Loucy (cell line): Measurements from ENCODE around the gene ZSCAN21.

Experiments used
- H2AFZ ChIP-seq: fragments of 200-600 bp; sonication (generic); 2 replicates; pipeline ENCODE4 v1.6.0; 2016; ENCODE audit warnings: antibody characterized with exemption, mild to moderate bottlenecking, low read length, moderate library complexity
- H3F3A ChIP-seq: fragments of 200-600 bp; 2 replicates; pipeline ENCODE4 v1.6.0; 2016; ENCODE audit warnings: antibody characterized with exemption, low read depth, mild to moderate bottlenecking
- H3K27me3 ChIP-seq: fragments of 200-600 bp; sonication (generic); 2 replicates; pipeline ENCODE4 v1.6.1; 2014; ENCODE audit warnings: low read length, mild to moderate bottlenecking; ENCODE audit not compliant: insufficient read depth, poor library complexity, severe bottlenecking
- H3K36me3 ChIP-seq: fragments of 200-600 bp; sonication (generic); 2 replicates; pipeline ENCODE4 v1.6.1; 2016; ENCODE audit warnings: low read length; ENCODE audit not compliant: insufficient read depth
- H3K4me1 ChIP-seq: fragments of 200-600 bp; sonication (generic); 2 replicates; pipeline ENCODE4 v1.5.1; 2014; ENCODE audit warnings: low read length, mild to moderate bottlenecking; ENCODE audit not compliant: insufficient read depth, poor library complexity, severe bottlenecking
- H3K4me2 ChIP-seq: fragments of 200-600 bp; sonication (generic); 2 replicates; pipeline ENCODE4 v1.6.0; 2014; ENCODE audit warnings: antibody characterized with exemption, low read length, low read depth, mild to moderate bottlenecking; ENCODE audit not compliant: poor library complexity, severe bottlenecking
- H3K4me3 ChIP-seq: fragments of 200-600 bp; sonication (generic); 2 replicates; pipeline ENCODE4 v1.5.1; 2014; ENCODE audit warnings: low read length, mild to moderate bottlenecking, mixed read lengths; ENCODE audit not compliant: poor library complexity, severe bottlenecking
- H3K79me2 ChIP-seq: fragments of 200-600 bp; sonication (generic); 2 replicates; pipeline ENCODE4 v1.6.1; 2014; ENCODE audit warnings: low read length; ENCODE audit not compliant: insufficient read depth
- H3K9ac ChIP-seq: fragments of 200-600 bp; sonication (generic); 2 replicates; pipeline ENCODE4 v1.6.0; 2014; ENCODE audit warnings: mild to moderate bottlenecking, low read depth, low read length, moderate library complexity; ENCODE audit not compliant: poor library complexity, severe bottlenecking
- H3K9me2 ChIP-seq: fragments of 200-600 bp; sonication (generic); replicated peaks from 2 replicates; pipeline ENCODE4 v1.6.1; 2016; ENCODE audit warnings: low read depth, low read length, mixed read lengths
- H3K9me3 ChIP-seq: fragments of 200-600 bp; sonication (generic); 2 replicates; pipeline ENCODE4 v1.6.1; 2014; ENCODE audit warnings: mild to moderate bottlenecking, antibody characterized with exemption, low read length, low read depth; ENCODE audit not compliant: insufficient read depth
- H4K20me1 ChIP-seq: fragments of 200-600 bp; sonication (generic); 2 replicates; pipeline ENCODE4 v1.6.0; 2014; ENCODE audit warnings: antibody characterized with exemption, low read length, mild to moderate bottlenecking; ENCODE audit not compliant: insufficient read depth, poor library complexity, severe bottlenecking
- CTCF ChIP-seq: fragments of 200-600 bp; sonication (generic); conservative IDR thresholded peaks from 2 replicates; pipeline ENCODE4 v1.5.1; 2014; ENCODE audit warnings: mild to moderate bottlenecking, antibody characterized with exemption, low read length
- EZH2phosphoT487 ChIP-seq: fragments of 200-600 bp; IDR thresholded peaks from 2 replicates; pipeline ENCODE4 v1.6.1; 2018; ENCODE audit warnings: antibody characterized with exemption, mild to moderate bottlenecking, moderate library complexity, borderline replicate concordance

The ZSCAN21 gene

GRCh38 chr7:100049441-100050291 is at the start of gene ZSCAN21:
ZSCAN21 (plus strand) TSS chr7:100049774; CDS start chr7:100057007, 7,233 bp downstream.
- Histone ChIP-seq H3K9me3 (no peaks in the 10 kb centered on the region), H4K20me1 (no peaks in the 10 kb centered on the region), H2AFZ (peak within 1 kb of the TSS; percentile 94), H3K79me2 (peaks cover 12% of the 10 kb centered on the region), H3K9me2 (no peaks in the 10 kb centered on the region), H3K4me1 (peaks cover 14% of the 10 kb centered on the region), H3K4me2 (peak within 1 kb of the TSS; percentile 95), H3F3A (no peaks in the 10 kb centered on the region), H3K27me3 (no peaks in the 10 kb centered on the region), H3K36me3 (no peaks in the 10 kb centered on the region), H3K9ac (peak within 1 kb of the TSS; percentile 74), H3K4me3 (peak within 1 kb of the TSS; percentile 81)
- no peak for TF ChIP-seq EZH2phosphoT487
- peak; percentile 33; the same call in 1 of the 2 replicates for TF ChIP-seq CTCF

- no peaks in the 10 kb centered on the region for H4K20me1 ChIP-seq
- H3K4me3 ChIP-seq = no peak overlapping the region
- H3F3A ChIP-seq = no peaks in the 10 kb centered on the region
- no peaks in the 10 kb centered on the region for H3K79me2 ChIP-seq
- no peaks in the 10 kb centered on the region for H3K9me3 ChIP-seq
- TF ChIP-seq CTCF (no peak), EZH2phosphoT487 (no peak)
- no peaks in the 10 kb centered on the region for H3K36me3 ChIP-seq
- H3K9me2 ChIP-seq = no peaks in the 10 kb centered on the region
- no peak overlapping the region for H3K9ac ChIP-seq
- H3K4me1 ChIP-seq = peaks cover 9% of the 10 kb centered on the region
- H3K4me2 ChIP-seq = no peak overlapping the region
- 0 out of 2 replicates have a peak overlapping the region, but pooled peaks have one; percentile 19 for H2AFZ ChIP-seq
- H3K27me3 ChIP-seq = no peaks in the 10 kb centered on the region
Observed at GRCh38 chr7:100000239-100000638, 49.3 kb upstream of the ZSCAN21 start.

GRCh38 chr7:100003711-100004661 is 45.6 kb upstream of the ZSCAN21 start:
- Histone ChIP-seq H3K9me3 (no peaks in the 10 kb centered on the region), H3F3A (no peaks in the 10 kb centered on the region), H4K20me1 (no peaks in the 10 kb centered on the region), H3K4me3 (no peak overlapping the region), H3K36me3 (no peaks in the 10 kb centered on the region), H3K4me2 (no peak overlapping the region), H3K4me1 (no peaks in the 10 kb centered on the region), H2AFZ (no peak overlapping the region; the same call in 1 of the 2 replicates), H3K9me2 (no peaks in the 10 kb centered on the region), H3K79me2 (no peaks in the 10 kb centered on the region), H3K9ac (no peak overlapping the region), H3K27me3 (no peaks in the 10 kb centered on the region)
- no peak for TF ChIP-seq EZH2phosphoT487
- TF ChIP-seq CTCF = no peak
